ENCODE data around the gene GATA6. TPM values are rescaled to one million over a fixed set of nuclear protein-coding genes. Genes with fewer than 3 reads are reported as not detected.
"Not testable (repeated sequence)": the region's sequence is repeated elsewhere in the genome, so short reads cannot be mapped to it uniquely, and the experiment has no call there.

GATA6 gene
- total and polyA plus RNA-seq, 2 donors (not counting 1 experiment from before 2014, with no cell fraction given), result 1.4 to 6.3 TPM

- no peak for DNase-seq (ENCODE audit: low read depth in 2 of 2)
- H3K4me1 ChIP-seq (ENCODE audit: control insufficient read depth, extremely low read depth, insufficient read depth, low read length), result peaks cover 2% of the 10 kb centered on the region
- H3K4me3 ChIP-seq (replicated peaks in 1 of 4; ENCODE audit: control extremely low read depth in 1 of 4, insufficient read depth in 1 of 4, low read depth in 3 of 4, low read length in 4 of 4), result no peak overlapping the region
- TF ChIP-seq EZH2 (IDR thresholded peaks at IDR 0.05; ENCODE audit: low read length, missing control alignments) (no peak), CTCF (conservative IDR thresholded peaks at IDR 0.05 in 1 of 2, IDR thresholded peaks at IDR 0.05 in 1 of 2; ENCODE audit: low read depth in 1 of 2, low read length in 2 of 2) (no peak)
- H3K9me3 ChIP-seq (ENCODE audit: control insufficient read depth, insufficient read depth, low read depth, low read length), result no peaks in the 10 kb centered on the region
- no peaks in the 10 kb centered on the region for H3K36me3 ChIP-seq (ENCODE audit: control insufficient read depth, insufficient read depth, low read length)
- no peak overlapping the region for H3K27ac ChIP-seq (ENCODE audit: insufficient read depth, low read length)
- H3K79me2 ChIP-seq (ENCODE audit: control insufficient read depth, insufficient read depth, low read length), result no peaks in the 10 kb centered on the region
- no peak overlapping the region for H2AFZ ChIP-seq (ENCODE audit: low read length)
- H3K4me2 ChIP-seq (ENCODE audit: extremely low read depth, insufficient read depth, low read length), result no peak overlapping the region
- H3K9ac ChIP-seq (ENCODE audit: insufficient read depth, low read length), result no peak overlapping the region
- no peaks in the 10 kb centered on the region for H3K27me3 ChIP-seq (ENCODE audit: control insufficient read depth, insufficient read depth, low read length)
- no peaks in the 10 kb centered on the region for H4K20me1 ChIP-seq (ENCODE audit: control insufficient read depth, extremely low read depth, insufficient read depth, low read length)
Observed at GRCh38 chr18:22193466-22193865, 24.1 kb downstream of the GATA6 start.

- H3K9ac ChIP-seq (ENCODE audit: insufficient read depth, low read length), result no peak overlapping the region
- H3K27ac ChIP-seq (ENCODE audit: insufficient read depth, low read length), result no peak overlapping the region
- H3K4me2 ChIP-seq (ENCODE audit: extremely low read depth, insufficient read depth, low read length), result no peak overlapping the region
- no peak for DNase-seq (ENCODE audit: low read depth in 2 of 2)
- H3K9me3 ChIP-seq (ENCODE audit: control insufficient read depth, insufficient read depth, low read depth, low read length), result no peaks in the 10 kb centered on the region
- no peaks in the 10 kb centered on the region for H4K20me1 ChIP-seq (ENCODE audit: control insufficient read depth, extremely low read depth, insufficient read depth, low read length)
- no peaks in the 10 kb centered on the region for H3K79me2 ChIP-seq (ENCODE audit: control insufficient read depth, insufficient read depth, low read length)
- no peaks in the 10 kb centered on the region for H3K27me3 ChIP-seq (ENCODE audit: control insufficient read depth, insufficient read depth, low read length)
- TF ChIP-seq EZH2 (IDR thresholded peaks at IDR 0.05; ENCODE audit: low read length, missing control alignments), result no peak
- TF ChIP-seq CTCF (conservative IDR thresholded peaks at IDR 0.05 in 1 of 2, IDR thresholded peaks at IDR 0.05 in 1 of 2; ENCODE audit: low read depth in 1 of 2, low read length in 2 of 2), result no peak
- no peaks in the 10 kb centered on the region for H3K36me3 ChIP-seq (ENCODE audit: control insufficient read depth, insufficient read depth, low read length)
- H3K4me1 ChIP-seq (ENCODE audit: control insufficient read depth, extremely low read depth, insufficient read depth, low read length), result peaks cover 2% of the 10 kb centered on the region
- no peak overlapping the region for H2AFZ ChIP-seq (ENCODE audit: low read length)
- H3K4me3 ChIP-seq (replicated peaks in 1 of 4; ENCODE audit: control extremely low read depth in 1 of 4, insufficient read depth in 1 of 4, low read depth in 3 of 4, low read length in 4 of 4), result no peak overlapping the region
Observed at GRCh38 chr18:22194151-22194598, 24.8 kb downstream of the GATA6 start.

GRCh38 chr18:22195052-22195451 is 25.7 kb downstream of the GATA6 start:
- H3K4me3 ChIP-seq (replicated peaks in 1 of 4; ENCODE audit: control extremely low read depth in 1 of 4, insufficient read depth in 1 of 4, low read depth in 3 of 4, low read length in 4 of 4), result no peak overlapping the region
- no peak overlapping the region for H3K27ac ChIP-seq (ENCODE audit: insufficient read depth, low read length)
- no peaks in the 10 kb centered on the region for H4K20me1 ChIP-seq (ENCODE audit: control insufficient read depth, extremely low read depth, insufficient read depth, low read length)
- H3K79me2 ChIP-seq (ENCODE audit: control insufficient read depth, insufficient read depth, low read length), result no peaks in the 10 kb centered on the region
- TF ChIP-seq EZH2 (IDR thresholded peaks at IDR 0.05; ENCODE audit: low read length, missing control alignments) (no peak), CTCF (conservative IDR thresholded peaks at IDR 0.05 in 1 of 2, IDR thresholded peaks at IDR 0.05 in 1 of 2; ENCODE audit: low read depth in 1 of 2, low read length in 2 of 2) (no peak)
- H3K9me3 ChIP-seq (ENCODE audit: control insufficient read depth, insufficient read depth, low read depth, low read length), result no peaks in the 10 kb centered on the region
- H3K4me1 ChIP-seq (ENCODE audit: control insufficient read depth, extremely low read depth, insufficient read depth, low read length), result peaks cover 2% of the 10 kb centered on the region
- no peaks in the 10 kb centered on the region for H3K36me3 ChIP-seq (ENCODE audit: control insufficient read depth, insufficient read depth, low read length)
- DNase-seq (ENCODE audit: low read depth in 2 of 2), result no peak
- H2AFZ ChIP-seq (ENCODE audit: low read length), result no peak overlapping the region
- no peak overlapping the region for H3K9ac ChIP-seq (ENCODE audit: insufficient read depth, low read length)
- no peak overlapping the region for H3K4me2 ChIP-seq (ENCODE audit: extremely low read depth, insufficient read depth, low read length)
- no peaks in the 10 kb centered on the region for H3K27me3 ChIP-seq (ENCODE audit: control insufficient read depth, insufficient read depth, low read length)

GRCh38 chr18:22196943-22197342 is 27.6 kb downstream of the GATA6 start:
- H3K79me2 ChIP-seq (ENCODE audit: control insufficient read depth, insufficient read depth, low read length); H3K4me1 ChIP-seq (ENCODE audit: control insufficient read depth, extremely low read depth, insufficient read depth, low read length); H3K9ac ChIP-seq (ENCODE audit: insufficient read depth, low read length); H3K4me2 ChIP-seq (ENCODE audit: extremely low read depth, insufficient read depth, low read length); H3K36me3 ChIP-seq (ENCODE audit: control insufficient read depth, insufficient read depth, low read length); H2AFZ ChIP-seq (ENCODE audit: low read length); DNase-seq (ENCODE audit: low read depth in 2 of 2); H4K20me1 ChIP-seq (ENCODE audit: control insufficient read depth, extremely low read depth, insufficient read depth, low read length); H3K27ac ChIP-seq (ENCODE audit: insufficient read depth, low read length); H3K9me3 ChIP-seq (ENCODE audit: control insufficient read depth, insufficient read depth, low read depth, low read length); H3K4me3 ChIP-seq (replicated peaks in 1 of 4; ENCODE audit: control extremely low read depth in 1 of 4, insufficient read depth in 1 of 4, low read depth in 3 of 4, low read length in 4 of 4); H3K27me3 ChIP-seq (ENCODE audit: control insufficient read depth, insufficient read depth, low read length): not testable (repeated sequence)
